Choroid plexus epithelial cell (primary cell): ENCODE results near the gene ING4.

Source experiments
- DNase-seq: peaks from one replicate; pipeline ENCODE4 v3.0.0-alpha.2; 2010; ENCODE audit warnings: low read depth
- H3K4me3 ChIP-seq: 2 replicates; pipeline ENCODE4 v1.5.1; 2011; ENCODE audit warnings: low read depth, mild to moderate bottlenecking, control low read depth, low read length, moderate library complexity
- CTCF ChIP-seq: conservative IDR thresholded peaks from 2 replicates; pipeline ENCODE4 v1.5.1; 2011; ENCODE audit warnings: low read depth, mild to moderate bottlenecking, control low read depth, inconsistent platforms, low read length, moderate library complexity

ING4 gene

DNA sequence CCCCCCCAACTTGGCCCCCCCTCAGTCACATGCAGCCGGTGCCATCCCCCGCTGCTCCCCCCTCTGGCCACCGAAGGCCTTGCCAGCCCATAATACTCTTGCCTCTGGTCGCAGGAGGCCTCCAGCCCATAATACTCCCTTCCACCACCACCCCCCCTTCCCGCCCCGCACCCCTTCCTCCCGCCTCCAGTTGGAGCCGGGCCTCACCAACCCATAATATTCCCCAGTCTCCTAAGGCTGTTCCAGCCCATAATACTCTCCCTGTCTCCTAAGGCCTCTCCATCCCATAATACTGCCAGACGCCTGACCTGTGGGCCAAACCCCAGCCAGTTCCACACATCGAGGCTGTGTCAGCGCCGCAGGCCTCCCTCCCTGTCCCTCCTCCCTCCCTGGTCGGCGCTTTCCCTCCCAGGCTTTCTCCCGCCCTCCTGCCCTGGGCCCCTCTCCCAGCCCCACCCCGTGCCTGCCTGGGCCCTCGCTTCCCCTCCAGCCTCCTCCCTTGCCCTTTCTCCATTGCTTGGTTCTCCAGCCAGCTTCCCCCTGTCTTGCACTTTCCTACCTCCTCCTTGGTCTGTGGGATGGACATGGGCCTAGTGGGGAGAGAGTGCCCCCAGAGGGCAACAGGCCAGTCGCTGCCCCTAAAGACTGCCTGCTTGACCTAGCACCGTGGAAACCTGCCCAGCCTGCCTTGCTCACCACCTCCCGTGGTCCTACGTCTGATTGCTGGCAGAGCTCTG is 49.0 kb downstream of the ING4 start:
- H3K4me3 ChIP-seq = no peak overlapping the region
- peak; percentile 99 for DNase-seq

GRCh38 chr12:6613015-6613775 is 49.7 kb downstream of the ING4 start:
- peak overlapping the region; percentile 37 for H3K4me3 ChIP-seq
- no peak for TF ChIP-seq CTCF
- peak; percentile 86 for DNase-seq

More for the DNA sequence above, 49.0 kb downstream of the ING4 start:
- TF ChIP-seq CTCF = peak; percentile 12

DNA sequence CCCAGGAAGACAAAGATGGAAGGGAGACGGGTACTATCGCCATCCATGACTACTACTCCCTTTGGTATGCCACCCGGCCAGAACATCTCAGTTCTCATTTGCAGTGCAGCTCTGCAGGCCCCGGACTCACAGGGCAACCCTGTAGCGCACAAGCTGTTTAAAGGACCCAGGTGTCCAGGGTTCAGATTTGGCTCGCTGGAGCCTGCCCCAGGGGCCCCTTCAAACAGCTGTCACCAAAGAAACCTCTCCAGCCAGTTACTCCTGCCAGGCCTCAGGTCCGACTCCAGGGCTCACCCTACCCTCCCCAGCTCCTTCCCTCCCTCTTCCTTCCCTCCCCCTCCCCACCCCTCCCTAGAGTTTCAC is 50.3 kb downstream of the ING4 start:
- no peak for TF ChIP-seq CTCF
- DNase-seq = no peak
- no peak overlapping the region for H3K4me3 ChIP-seq

DNA sequence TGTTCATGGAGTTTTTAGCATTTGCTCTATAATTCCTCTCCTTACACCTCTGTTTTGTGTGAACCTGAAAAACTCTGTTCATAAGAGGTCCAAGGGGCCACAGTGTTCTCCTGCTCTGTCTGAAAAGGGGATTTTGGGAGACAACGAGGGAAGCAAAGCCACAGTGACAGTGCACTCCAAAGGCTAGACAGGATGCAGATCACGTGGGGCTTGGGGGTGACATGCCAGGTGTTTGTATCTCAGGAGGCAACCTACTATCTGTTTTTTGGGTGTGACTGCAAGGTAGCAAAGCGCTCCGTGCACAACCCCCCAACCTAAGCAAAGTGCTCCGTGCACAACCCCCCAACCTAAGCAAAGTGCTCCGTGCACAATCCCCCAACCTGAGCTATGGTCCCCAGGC is 50.7 kb downstream of the ING4 start:
- no peak for DNase-seq
- TF ChIP-seq CTCF = no peak
- no peak overlapping the region for H3K4me3 ChIP-seq

DNA sequence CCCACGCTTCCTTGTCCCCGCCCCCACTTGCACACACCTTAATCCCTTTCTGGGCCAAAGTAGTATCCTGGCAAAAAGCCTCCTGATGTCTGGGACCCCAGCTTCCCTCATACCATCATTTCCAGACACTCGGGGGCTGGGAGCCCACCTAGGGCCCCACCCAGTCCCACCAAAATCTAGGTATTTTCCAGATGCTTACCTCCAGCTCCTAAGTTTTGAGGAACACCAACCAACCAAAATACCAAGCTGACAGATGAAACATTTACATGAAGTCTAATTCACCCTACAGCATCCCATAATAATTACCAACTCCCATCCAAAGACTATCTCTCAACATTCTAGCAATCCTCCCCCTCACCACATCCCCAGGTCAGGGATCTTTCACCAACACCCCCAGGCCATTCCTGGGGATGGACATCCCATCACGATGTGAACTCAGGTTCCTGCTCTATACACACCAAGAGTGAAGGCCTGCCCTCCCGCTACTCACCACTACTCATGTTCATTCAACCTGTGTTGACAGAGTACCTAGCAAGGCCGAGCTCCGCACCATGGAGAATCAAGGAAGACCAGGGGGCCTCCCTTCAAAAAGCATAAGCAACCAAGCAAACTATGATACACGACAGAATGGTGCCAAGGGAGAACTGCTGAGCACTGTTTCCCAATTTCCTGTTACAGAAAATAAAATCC is 54.2 kb downstream of the ING4 start:
- TF ChIP-seq CTCF = no peak
- no peak overlapping the region for H3K4me3 ChIP-seq
- DNase-seq = no peak

GRCh38 chr12:6607751-6608591 is 54.9 kb downstream of the ING4 start:
- no peak for TF ChIP-seq CTCF
- no peak overlapping the region for H3K4me3 ChIP-seq
- DNase-seq = peak; percentile 49
